Activated CD8-positive, alpha-beta memory T cell treated with anti-CD3 and anti-CD28 coated beads, Interleukin-2, amount 50 U/mL, for 24 hours (primary cell): ENCODE measurements around the gene F2R.
"Not testable (repeated sequence)": the region's sequence is repeated elsewhere in the genome, so short reads cannot be mapped to it uniquely, and the experiment has no call there.

Experiments used
- DNase-seq: peaks from one replicate; pipeline ENCODE4 v3.0.0-alpha.2; 2020; ENCODE audit errors: extremely low read depth

Gene F2R

DNA sequence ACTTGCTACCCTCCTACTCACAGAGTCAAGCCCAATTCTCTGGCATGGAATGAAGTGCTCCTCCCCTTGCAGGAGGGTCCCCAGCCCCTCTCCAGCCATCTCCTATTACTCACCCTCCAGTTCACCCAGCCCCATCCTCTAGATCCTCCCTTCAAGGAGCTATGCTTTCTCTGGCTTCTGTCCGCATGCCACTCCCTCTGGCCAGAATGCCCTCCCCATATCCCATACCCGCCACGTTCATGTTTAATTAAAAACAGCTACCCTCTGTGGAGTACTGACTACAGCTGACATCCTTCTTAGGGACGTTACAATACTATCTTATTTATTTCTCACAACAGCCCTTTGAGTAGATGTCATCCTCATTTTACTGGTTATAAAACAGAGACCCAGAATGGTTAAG, 3.0 kb downstream of the F2R start:
- DNase-seq = no peak

DNA sequence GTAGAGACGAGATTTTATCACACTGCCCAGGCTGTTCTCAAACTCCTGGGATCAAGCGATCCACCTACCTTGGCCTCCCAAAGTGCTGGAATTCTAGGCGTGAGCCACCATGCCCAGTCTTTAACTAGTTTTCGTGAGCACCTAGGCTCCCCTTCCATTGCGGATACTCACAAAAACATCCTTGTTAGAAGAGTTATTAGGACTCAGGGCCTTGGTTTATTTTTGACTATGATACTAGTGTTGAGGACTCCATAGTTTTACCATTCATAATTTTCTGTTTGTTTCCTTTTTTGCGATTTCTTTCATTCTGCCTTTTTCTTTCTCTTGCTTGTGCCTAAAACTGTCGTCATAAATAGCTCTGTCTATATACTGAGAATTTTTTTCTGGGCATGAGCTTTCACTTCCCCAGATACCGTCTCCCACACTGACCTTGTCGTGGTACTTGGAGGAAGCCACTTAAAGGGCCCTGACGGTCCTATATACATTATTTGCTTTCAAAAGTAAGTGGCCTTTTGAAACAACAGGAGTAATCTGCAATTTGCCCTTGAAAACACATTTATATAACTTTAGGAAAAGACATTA, 5.2 kb downstream of the F2R start:
- DNase-seq = no peak

DNA sequence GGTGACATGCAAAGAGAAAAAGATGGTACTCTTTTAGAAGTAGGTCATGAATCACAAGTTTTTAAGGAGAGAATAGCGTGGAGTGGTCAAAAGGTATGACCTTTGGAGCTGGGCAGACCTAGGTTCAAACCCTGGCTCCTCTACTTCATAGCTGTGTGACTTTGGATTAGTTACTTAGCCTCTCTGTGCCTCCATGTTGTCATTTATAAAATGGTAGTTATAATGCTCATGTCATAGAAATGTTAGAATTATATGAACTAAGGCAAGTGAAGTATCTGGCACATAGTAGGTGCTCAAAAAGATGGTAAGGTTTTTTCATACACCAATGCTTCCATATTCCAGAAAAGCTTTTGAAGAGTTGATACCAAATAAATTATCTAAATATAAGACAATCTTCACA, 7.3 kb downstream of the F2R start:
- no peak for DNase-seq

DNA sequence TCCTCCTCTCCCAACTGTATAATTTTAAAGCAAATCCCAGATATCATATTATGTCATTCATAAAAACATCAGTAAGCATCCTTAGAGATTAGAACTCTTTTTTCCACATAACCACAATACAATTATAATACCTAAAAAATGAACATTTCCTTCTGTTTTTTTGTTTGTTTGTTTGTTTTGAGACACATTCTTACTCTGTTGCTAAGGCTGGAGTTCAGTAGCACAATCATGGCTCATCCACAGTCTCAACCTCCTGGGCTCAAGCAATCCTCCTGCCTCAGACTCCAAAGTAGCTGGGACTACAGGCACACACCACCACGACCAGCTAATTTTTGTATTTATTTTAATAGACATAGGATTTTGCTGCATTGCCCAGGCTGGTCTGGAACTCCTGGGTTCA, 8.0 kb downstream of the F2R start:
- no peak for DNase-seq

DNA sequence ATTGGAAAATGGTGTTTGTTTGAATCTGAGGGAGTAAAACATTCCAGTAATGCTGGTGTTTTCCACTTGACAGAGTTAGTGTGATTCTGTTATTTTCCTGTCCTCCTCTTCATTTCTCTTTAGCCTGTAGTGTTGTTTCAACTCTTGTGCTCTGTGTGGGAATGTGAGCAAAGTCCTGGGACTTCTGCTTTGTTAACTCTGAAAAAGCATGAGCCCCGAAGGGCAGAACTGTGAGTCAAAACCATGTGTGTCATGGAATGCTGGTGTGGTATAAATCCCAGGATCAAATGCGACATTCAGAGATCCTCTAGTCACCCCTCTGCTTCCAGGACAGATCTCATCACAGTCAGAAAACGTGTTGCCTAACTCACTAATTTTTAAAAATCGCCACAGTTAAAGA, 8.9 kb downstream of the F2R start:
- DNase-seq = no peak

DNA sequence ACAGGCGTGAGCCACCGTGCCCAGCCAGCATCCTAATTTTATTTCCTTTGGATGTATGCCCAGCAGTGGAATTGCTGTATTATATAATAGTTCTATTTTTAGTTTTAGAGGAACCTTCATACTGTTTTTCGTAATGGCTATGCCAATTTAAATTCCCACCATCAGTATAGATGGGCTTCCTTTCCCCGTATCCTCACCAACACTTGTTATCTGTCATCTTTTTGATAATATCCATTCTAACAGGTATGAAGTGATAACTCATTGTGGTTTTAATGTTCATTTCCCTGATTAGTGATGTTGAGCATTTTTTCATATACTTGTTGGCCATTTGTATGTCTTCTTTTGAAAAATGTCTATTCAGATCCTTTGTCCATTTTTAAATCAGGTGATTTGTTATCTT, 13.0 kb downstream of the F2R start:
- no peak for DNase-seq

DNA sequence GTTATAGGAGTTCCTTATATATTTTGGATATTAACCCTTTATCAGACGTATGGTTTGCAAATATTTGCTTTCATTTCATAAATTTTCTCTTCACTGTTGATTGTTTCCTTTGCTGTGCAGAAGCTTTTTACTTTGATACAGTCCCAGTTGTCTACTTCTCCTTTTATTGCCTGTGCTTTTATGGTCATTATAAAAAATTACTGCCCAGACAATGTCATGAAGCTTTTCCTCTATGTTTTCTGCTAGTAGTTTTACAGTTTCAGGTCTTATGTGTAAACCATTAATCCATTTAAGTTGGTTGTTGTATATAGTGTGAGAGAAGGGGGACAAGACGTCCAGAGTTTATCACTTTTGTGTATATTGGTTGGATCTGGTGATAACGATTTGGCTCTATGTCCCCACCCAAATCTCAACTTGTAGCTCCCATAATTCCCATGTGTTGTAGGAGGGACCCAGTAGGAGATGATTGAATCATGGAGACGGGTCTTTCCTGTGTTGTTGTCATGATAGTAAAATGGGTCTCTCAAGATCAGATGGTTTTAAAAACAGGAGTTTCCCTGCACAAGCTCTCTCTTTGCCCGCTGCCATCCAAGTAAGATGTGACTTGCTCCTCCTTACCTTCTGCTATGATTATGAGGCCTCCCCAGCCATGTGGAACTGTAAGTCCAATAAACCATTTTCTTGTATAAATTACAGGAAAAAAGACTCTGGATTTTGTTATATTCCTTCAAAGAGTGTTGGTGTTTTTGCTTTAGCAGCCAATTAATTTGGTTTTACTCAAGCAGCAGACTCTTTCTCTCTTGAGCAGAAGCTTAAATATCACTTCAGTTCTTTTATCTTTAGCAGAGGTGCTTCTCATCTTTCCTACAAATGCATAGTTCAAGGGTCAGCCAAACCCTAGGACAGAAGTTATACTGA, 13.7 kb downstream of the F2R start:
- DNase-seq = no peak

DNA sequence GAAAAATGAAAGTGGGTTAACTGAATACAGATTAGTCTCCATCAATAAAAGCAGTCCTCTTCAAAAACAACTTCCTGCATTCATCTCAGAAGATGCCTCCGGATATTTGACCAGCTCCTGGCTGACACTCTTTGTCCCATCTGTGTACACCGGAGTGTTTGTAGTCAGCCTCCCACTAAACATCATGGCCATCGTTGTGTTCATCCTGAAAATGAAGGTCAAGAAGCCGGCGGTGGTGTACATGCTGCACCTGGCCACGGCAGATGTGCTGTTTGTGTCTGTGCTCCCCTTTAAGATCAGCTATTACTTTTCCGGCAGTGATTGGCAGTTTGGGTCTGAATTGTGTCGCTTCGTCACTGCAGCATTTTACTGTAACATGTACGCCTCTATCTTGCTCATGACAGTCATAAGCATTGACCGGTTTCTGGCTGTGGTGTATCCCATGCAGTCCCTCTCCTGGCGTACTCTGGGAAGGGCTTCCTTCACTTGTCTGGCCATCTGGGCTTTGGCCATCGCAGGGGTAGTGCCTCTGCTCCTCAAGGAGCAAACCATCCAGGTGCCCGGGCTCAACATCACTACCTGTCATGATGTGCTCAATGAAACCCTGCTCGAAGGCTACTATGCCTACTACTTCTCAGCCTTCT, 16.6 kb downstream of the F2R start:
- DNase-seq = no peak

DNA sequence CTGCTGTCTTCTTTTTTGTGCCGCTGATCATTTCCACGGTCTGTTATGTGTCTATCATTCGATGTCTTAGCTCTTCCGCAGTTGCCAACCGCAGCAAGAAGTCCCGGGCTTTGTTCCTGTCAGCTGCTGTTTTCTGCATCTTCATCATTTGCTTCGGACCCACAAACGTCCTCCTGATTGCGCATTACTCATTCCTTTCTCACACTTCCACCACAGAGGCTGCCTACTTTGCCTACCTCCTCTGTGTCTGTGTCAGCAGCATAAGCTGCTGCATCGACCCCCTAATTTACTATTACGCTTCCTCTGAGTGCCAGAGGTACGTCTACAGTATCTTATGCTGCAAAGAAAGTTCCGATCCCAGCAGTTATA, 17.1 kb downstream of the F2R start:
- DNase-seq = no peak

DNA sequence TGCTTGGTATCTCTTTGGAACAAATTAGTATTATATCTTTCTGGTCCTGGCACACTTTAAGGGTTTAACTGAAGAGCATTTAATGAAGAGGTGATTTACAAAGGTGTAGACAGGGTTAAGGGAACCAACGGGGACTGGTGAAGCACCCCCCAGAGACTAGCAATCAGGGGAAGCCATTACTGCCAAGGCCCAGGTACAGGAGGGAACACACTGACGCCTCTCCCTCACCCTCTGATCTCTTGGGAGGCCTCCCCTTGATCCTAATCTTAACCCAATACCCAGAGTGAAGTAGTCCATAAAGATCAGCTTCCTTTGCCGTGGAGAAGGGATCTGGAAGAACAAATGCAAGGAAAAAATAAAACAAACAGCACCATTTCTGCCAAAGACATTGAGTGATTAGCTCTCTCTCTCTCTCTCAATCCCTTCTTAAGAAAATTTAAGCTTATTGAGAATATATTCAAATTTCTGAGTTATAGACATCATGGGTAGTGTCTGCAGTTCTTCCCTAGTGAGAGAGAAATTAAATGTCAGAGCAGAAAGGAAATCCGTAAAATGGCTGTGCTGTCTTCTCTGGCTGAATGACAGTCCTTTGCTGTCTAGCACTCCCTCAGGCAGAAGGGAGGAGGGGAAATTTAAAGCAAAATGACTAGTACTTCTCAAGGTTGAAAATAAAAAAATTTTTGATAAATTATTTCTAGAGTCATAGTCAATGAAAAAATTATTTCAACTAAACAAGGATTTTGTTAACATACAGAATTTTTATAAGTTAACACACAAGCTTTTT, 20.0 kb downstream of the F2R start:
- no peak for DNase-seq

DNA sequence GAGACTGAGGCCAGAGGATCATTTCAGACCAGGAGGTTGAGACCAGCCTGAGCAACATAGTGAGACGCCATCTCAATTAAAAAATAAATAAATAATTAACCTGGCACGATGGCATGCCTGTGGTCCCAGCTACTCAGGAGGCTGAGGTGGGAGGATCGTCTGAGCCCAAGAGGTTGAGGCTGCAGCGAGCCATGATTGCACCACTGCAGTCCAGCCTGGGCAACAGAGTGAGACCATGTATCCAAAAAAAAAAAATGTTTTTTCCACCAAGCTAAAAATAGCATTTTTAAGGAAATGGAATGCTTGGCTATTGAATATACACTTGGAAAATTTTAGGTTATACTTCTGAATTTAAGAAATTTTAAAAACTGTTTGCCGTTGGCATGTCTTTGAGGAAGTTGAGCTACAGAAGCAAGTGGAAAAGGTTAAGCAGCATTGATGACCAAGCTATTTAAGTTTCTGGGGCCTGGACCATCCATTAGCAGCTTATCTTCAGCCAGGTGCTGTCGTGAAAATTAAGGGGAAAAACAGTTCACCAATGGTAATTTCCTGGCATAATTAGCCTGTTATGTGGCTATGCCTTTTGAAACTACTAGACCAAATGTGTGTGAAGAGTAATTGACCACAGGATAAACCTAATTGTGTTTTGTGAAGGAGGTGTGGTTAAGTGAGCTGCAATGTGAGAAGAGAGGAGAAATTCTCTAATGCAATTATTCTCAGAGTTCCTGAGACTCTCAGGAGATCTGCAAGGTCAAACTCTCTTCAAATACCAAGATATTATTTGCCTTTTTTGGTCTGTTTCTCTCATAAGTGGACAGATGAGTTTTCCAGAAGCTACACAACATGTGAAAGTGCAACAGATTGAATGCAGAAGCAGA, 21.0 kb downstream of the F2R start:
- DNase-seq = no peak

DNA sequence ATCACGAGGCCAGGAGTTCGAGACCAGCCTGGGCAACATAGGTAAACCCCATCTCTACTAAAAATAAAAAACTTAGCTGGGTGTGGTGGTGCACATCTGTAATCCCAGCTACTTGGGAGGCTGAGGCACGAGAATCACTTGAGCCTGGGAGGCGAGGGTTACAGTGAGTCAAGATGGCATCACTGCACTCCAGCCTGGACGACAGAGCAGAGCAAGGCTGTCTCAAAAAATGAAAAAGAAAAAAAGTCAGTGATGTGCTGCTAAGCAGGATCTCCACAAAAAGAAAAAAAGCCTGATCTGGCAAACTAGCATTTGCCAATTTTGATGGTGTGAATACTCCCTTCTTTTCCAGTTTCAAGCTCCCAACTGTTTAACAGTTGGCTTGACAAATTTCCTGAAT, 21.9 kb downstream of the F2R start:
- DNase-seq = no peak

DNA sequence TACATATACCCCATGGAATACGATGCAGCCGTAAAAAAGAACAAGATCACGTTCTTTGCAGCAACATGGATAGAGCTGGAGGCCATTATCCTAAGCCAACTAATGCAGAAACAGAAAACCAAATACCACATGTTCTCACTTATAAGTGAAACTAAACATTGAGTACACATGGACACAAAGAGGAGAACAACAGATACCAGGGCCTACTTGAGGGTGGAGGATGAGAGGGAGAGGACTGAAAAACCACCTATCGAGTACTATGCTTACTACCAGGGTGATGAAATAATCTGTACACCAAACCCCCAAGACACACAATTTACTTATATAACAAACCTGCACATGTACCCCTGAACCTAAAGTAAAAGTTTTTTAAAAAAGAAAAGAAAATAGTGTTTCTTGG, 25.6 kb downstream of the F2R start:
- DNase-seq = not testable (repeated sequence)

DNA sequence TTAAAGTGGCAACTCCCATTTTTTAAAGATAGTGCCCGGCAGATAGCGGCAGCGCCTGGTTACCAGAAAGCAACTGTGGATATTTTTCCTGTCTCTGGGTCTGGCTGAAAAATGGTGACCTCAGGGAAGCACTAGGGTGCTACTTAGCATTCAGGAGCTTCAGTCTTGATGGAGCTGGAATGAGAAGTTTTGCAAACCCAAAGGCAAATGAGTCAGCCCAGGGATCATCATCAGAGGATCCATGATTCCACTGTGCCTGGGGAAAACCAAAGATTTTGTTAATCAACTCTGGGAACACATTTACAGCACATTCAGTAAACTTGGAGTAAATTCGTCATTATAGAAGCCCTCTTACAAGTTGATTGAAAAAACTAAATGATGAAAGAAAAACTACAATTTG, 26.7 kb downstream of the F2R start:
- DNase-seq = no peak

DNA sequence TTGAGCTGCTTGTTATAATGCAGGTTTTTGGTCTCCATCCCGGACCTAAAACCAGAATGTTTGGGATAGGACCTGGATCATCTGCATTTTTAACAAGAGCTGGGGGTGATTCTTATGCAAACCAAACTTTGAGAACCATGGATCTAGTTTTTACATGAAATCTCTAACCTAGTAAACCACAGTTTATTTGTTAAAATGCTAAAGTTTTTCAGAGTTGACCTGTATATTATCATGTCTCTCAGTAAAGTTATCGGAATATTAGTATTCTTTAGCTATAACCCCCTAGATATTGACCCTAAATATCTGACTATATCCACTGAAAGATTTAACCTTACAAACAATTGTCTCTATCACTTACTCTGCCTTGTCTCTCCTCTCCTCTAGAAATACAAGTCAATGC, 28.7 kb downstream of the F2R start:
- no peak for DNase-seq

DNA sequence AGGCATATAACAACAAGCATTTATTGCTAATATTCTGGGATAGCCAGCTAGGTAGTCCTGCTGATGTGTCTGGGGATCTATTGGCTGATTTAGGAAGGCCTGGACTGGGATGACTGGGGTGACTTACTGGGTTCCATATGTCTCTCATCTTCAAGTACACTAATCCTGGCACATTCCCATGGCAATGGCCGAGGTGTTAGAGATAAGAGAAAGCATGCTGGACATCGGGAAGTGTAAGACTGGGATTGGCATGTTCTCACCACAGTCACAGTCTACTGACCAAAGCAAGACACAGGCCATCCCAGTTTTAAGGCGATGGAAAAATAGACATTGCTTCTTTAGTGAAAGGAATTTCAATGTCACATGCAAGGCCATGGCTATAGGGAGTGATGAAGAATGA, 29.7 kb downstream of the F2R start:
- no peak for DNase-seq

DNA sequence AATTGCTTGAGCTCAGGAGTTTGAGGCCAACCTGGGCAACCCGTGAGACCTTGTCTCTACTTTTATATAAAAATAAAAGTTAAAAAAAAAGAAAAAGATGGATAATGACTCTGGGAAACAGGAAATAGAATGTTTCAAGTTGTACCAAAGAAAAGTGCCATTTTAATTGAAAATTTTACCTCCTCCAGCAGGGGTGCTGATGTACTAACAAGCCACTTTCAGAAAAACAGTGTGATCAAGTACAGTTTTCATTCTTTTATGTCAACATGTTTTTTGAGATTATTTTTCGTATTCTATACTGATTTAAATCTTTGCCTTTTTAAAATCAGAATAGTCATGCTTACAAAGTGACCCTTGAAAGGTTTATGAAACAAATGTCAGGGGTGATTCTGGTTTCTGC, 30.8 kb downstream of the F2R start:
- no peak for DNase-seq

DNA sequence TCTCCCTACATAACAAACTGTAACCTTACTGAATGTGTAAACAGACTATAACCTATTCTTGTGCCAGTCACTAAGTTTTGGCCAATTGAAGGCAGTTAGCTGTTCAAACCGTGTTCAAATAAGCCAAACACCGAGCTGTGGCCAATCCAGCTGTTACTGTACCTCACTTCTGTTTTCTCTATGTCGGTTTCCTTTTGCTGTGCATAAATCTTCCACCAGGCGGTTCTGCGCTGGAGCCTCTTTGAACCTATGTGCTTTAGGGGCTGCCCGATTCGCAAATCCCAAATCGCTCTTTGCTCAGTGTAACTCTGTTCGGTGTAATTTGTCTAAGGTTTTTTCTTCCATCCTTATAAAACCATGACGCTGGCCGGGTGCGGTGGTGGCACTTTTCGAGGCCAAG, 31.8 kb downstream of the F2R start:
- DNase-seq = no peak

DNA sequence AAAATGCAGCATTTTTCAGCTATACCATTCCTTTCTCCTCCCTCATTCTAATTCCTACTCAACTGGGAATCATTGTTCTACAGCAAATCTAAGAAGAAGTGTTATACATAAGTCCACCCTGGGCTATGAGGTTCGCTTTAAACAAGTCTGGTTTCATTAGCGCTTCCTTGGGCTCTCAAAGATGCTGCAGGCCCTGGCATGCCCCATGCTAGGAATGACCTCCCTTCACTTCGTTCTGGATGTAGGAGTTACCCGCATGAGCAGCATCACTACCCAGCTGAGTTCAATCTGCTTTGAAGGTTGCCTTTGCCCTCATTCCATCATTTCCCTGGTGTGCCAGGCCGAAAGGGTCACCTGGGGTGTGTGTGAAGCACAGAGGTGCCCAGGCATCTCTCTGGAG, 35.4 kb downstream of the F2R start:
- DNase-seq = no peak

DNA sequence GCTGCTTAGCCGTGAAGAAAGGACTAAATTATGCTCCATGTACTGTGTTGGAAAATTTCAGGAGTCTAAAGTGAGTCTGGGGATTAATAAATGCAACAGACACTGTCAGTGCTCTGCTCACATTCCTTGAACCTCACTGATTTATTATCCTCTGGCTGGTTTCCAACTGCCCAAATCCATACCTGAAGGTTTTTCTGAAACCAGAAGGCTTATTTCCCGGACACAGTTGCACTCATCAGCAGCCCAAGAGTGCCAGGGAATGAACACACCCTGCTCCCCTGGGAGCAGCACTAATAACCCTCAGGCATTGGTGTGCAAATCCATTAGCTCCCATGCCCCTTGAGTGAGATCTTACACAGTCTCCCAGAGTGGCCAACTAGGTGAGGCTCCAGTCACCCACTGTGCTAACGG, 38.7 kb downstream of the F2R start:
- no peak for DNase-seq
